HepG2 (cell line): ENCODE measurements around the gene PEX11B. TPM values are rescaled to one million over a fixed set of nuclear protein-coding genes. Genes with fewer than 3 reads are reported as not detected.

Experiments used
- AKNA ChIP-seq: sonication (generic); formaldehyde crosslinking; IDR thresholded peaks from 2 replicates; pipeline ENCODE4 v1.4.0; 2020; ENCODE audit warnings: missing genetic modification reagents, borderline replicate concordance
- GATAD2A ChIP-seq: IDR thresholded peaks from 2 replicates; pipeline ENCODE4 v1.6.1; 2016
- GRHL1 ChIP-seq: sonication (generic); formaldehyde crosslinking; conservative IDR thresholded peaks from 2 replicates; pipeline ENCODE4 v1.8.0; 2022; ENCODE audit warnings: missing genetic modification reagents
- NFE2L2 ChIP-seq: fragments of 150-350 bp; IDR thresholded peaks from 2 replicates; pipeline ENCODE4 v1.6.1; 2014; ENCODE audit warnings: low read length
- PREB ChIP-seq: sonication (generic); formaldehyde crosslinking; IDR thresholded peaks from 2 replicates; pipeline ENCODE4 v1.4.0; 2020; ENCODE audit warnings: missing genetic modification reagents
- SMAD9 ChIP-seq: sonication (generic); formaldehyde crosslinking; IDR thresholded peaks from 2 replicates; pipeline ENCODE4 v1.5.1; 2020; ENCODE audit warnings: mild to moderate bottlenecking, missing genetic modification reagents
- SRF ChIP-seq: IDR thresholded peaks from 2 replicates; pipeline ENCODE4 v1.6.1; 2011; ENCODE audit warnings: mild to moderate bottlenecking, low read depth, low read length, moderate library complexity
- ZFAT ChIP-seq: sonication (generic); formaldehyde crosslinking; conservative IDR thresholded peaks from 2 replicates; pipeline ENCODE4 v1.8.1; 2023; ENCODE audit warnings: missing genetic modification reagents, inconsistent platforms
- ZNF333 ChIP-seq: sonication (generic); formaldehyde crosslinking; IDR thresholded peaks from 2 replicates; pipeline ENCODE4 v1.4.0; 2020; ENCODE audit warnings: mild to moderate bottlenecking, missing genetic modification reagents, borderline replicate concordance
- ZNF644 ChIP-seq: IDR thresholded peaks from 2 replicates; pipeline ENCODE4 v1.6.1; 2016; ENCODE audit warnings: low read depth
- ZNF646 ChIP-seq: sonication (generic); formaldehyde crosslinking; IDR thresholded peaks from 2 replicates; pipeline ENCODE4 v1.9.0; 2021; ENCODE audit warnings: mild to moderate bottlenecking, missing genetic modification reagents
- ZNF883 ChIP-seq: sonication (generic); formaldehyde crosslinking; IDR thresholded peaks from 2 replicates; pipeline ENCODE4 v1.5.1; 2020; ENCODE audit warnings: mild to moderate bottlenecking, missing genetic modification reagents; ENCODE audit errors: not compliant biosample characterization
- ZSCAN22 ChIP-seq: sonication (generic); formaldehyde crosslinking; IDR thresholded peaks from 2 replicates; pipeline ENCODE4 v1.4.0; 2020; ENCODE audit warnings: mild to moderate bottlenecking, missing genetic modification reagents
- polyA plus RNA-seq, 8 experiments: library from polyadenylated mRNA; depleted of rRNA in 3 of 8; stranded (reverse) in 7 of 8; unstranded in 1 of 8; fragments of >200 nt; fragmentation: Illumina TruSeq in 4 of 8; extraction: Trizol in 4 of 8; gene quantifications; 2 replicates each; pipeline versions ENCODE4 v1.2.1 to v1.2.3, GENCODE V29; 2011 to 2016; ENCODE audit warnings: low read depth in 4 of 8, missing spikeins in 1 of 8, mixed read lengths in 1 of 8; ENCODE audit not compliant: insufficient read depth in 1 of 8
- total RNA-seq, 5 experiments: library from RNA; depleted of rRNA; stranded (reverse); fragments of >200 nt; fragmentation: Illumina TruSeq; extraction: Trizol; gene quantifications; 2 replicates each; pipeline ENCODE4 v1.2.3, GENCODE V29; 2016; ENCODE audit warnings: low read depth in 1 of 5

PEX11B gene
- total and polyA plus RNA-seq, 2 of the 13 experiments (the other 11 are each of a cell fraction or from before 2014, with no cell fraction given), result 21.6 to 48.4 TPM

GRCh38 chr1:145891587-145892485 lies 26.7 kb downstream of the PEX11B start (continued):
- TF ChIP-seq ZNF646, result no peak
- 0 out of 2 replicates have a peak, but pooled peaks have one; percentile 48 for TF ChIP-seq ZNF644 (CRISPR knock-in tag)
- no peak for TF ChIP-seq NFE2L2
- no peak for TF ChIP-seq GRHL1 (CRISPR knock-in tag)
- TF ChIP-seq PREB, result no peak
- peak; percentile 95 for TF ChIP-seq GATAD2A
- TF ChIP-seq ZFAT, result no peak
- no peak for TF ChIP-seq ZNF883 (CRISPR knock-in tag)
- TF ChIP-seq ZNF333 (CRISPR knock-in tag), result no peak
- no peak for TF ChIP-seq SMAD9 (CRISPR knock-in tag)
- no peak for TF ChIP-seq ZSCAN22 (CRISPR knock-in tag)
- TF ChIP-seq AKNA (CRISPR knock-in tag), result no peak
- TF ChIP-seq SRF, result peak; percentile 50; the same call in 1 of the 2 replicates
